Breast epithelium (tissue), 3 donors: ENCODE measurements around the gene FKBP4.

Experiments used
- CTCF ChIP-seq, 3 donors: fragments of 450-650 bp; IDR thresholded peaks; one replicate each; pipeline ENCODE4 v1.5.1; 2016 to 2017; ENCODE audit warnings: antibody characterized with exemption in 3 of 3, mild to moderate bottlenecking in 3 of 3, moderate library complexity in 3 of 3
- POLR2A ChIP-seq: fragments of 450-650 bp; IDR thresholded peaks from one replicate; pipeline ENCODE4 v1.6.1; 2016; ENCODE audit warnings: antibody characterized with exemption, mild to moderate bottlenecking, moderate library complexity

- TF ChIP-seq CTCF (IDR thresholded peaks at IDR 0.05) (no peak), POLR2A (no peak)
Observed at GRCh38 chr12:2765608-2766007, 29.2 kb upstream of the FKBP4 start.
